OCI-LY3 (cell line): ENCODE results near the gene APOC1.

Source experiments
- CTCF ChIP-seq: fragments of 200-600, 300-600 bp; sonication (generic); IDR thresholded peaks from 2 replicates; pipeline ENCODE4 v1.5.1; 2014; ENCODE audit warnings: antibody characterized with exemption, low read length, low read depth
- EZH2phosphoT487 ChIP-seq: fragments of 200-600 bp; shearing (Covaris generic); IDR thresholded peaks from 2 replicates; pipeline ENCODE4 v1.6.1; 2018; ENCODE audit warnings: antibody characterized with exemption, mixed run types, low read depth

DNA sequence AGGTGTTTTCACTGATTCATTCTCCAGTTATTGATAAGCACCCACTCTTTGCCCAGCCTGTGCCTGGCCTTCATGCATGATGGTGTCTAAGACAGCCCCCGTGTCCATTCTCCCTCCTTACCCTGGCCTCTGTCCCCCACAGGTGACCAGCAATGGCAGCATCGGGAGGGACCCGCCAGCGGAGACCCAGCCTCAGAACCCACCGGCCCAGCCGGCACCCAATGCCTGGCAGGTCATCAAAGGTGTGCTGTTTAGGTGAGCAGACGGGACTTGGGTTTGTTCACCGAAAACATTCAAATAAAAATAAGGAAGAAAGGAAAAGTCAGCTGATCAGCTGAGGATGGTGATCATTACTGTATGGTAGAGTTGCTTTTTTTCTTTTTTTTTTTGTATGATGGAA lies 47.4 kb downstream of the APOC1 start:
- TF ChIP-seq CTCF = no peak
- no peak for TF ChIP-seq EZH2phosphoT487
